Astrocyte of the cerebellum (primary cell): ENCODE results near the gene RNASE8.

ENCODE experiments used
- DNase-seq: peaks from one replicate; pipeline ENCODE4 v3.0.0-alpha.2; 2011; ENCODE audit warnings: low read depth
- H3K4me3 ChIP-seq: 2 replicates; pipeline ENCODE4 v1.5.1; 2011; ENCODE audit warnings: mild to moderate bottlenecking, low read depth, low read length, moderate library complexity
- CTCF ChIP-seq: IDR thresholded peaks from 2 replicates; pipeline ENCODE4 v1.5.1; 2012; ENCODE audit warnings: low read length, low read depth, moderate library complexity, mild to moderate bottlenecking; ENCODE audit errors: missing control alignments
- in situ Hi-C: cut with HindIII; loops from 2 replicates; pipeline ENCODE4 v1.10.0; 2017; ENCODE audit warnings: low sequenced_read_pairs

Gene RNASE8

GRCh38 chr14:21092273-21093011 is 34.8 kb downstream of the RNASE8 start:
- in situ Hi-C loops, result no loop called here
- DNase-seq, result peak; percentile 49
- TF ChIP-seq CTCF, result peak; percentile 100
- H3K4me3 ChIP-seq, result no peak overlapping the region

- no peak for DNase-seq
- no peak for TF ChIP-seq CTCF
- H3K4me3 ChIP-seq, result no peak overlapping the region
- in situ Hi-C loops, result no loop called here
Measured at GRCh38 chr14:21093018-21093417, 35.4 kb downstream of the RNASE8 start.

- no peak overlapping the region for H3K4me3 ChIP-seq
- in situ Hi-C loops, result no loop called here
- no peak for DNase-seq
- TF ChIP-seq CTCF, result peak; percentile 50
Measured at GRCh38 chr14:21093769-21094681, 36.4 kb downstream of the RNASE8 start.

GRCh38 chr14:21095430-21096205 is 38.0 kb downstream of the RNASE8 start:
- in situ Hi-C loops, result no loop called here
- H3K4me3 ChIP-seq, result no peak overlapping the region
- DNase-seq, result no peak
- TF ChIP-seq CTCF, result no peak

GRCh38 chr14:21096438-21096837 is 38.8 kb downstream of the RNASE8 start:
- in situ Hi-C loops, result no loop called here
- no peak for DNase-seq
- no peak for TF ChIP-seq CTCF
- H3K4me3 ChIP-seq, result no peak overlapping the region

GRCh38 chr14:21096978-21097635 is 39.5 kb downstream of the RNASE8 start:
- DNase-seq, result no peak
- H3K4me3 ChIP-seq, result peak overlapping the region; percentile 15
- in situ Hi-C loops, result no loop called here
- TF ChIP-seq CTCF, result no peak
